ENCODE results near the gene CRY1. TPM values are rescaled to one million over a fixed set of nuclear protein-coding genes. Genes with fewer than 3 reads are reported as not detected.

CRY1 gene
- total RNA-seq, 4 donors from 2014 or later = 23.7 to 51.2 (median 40.1) TPM

- Histone ChIP-seq H3K27me3 (no peaks in the 10 kb centered on the region), H3K36me3 (no peaks in the 10 kb centered on the region), H3K27ac (peak overlapping the region in 2 of 4 donors; percentile 98), H3K4me1 (peaks cover 0 to 40% (median 8%) of the 10 kb centered on the region in 3 donors), H3K9me3 (no peaks in the 10 kb centered on the region), H3K4me3 (peak overlapping the region in 1 of 2 donors; percentile 75)
- TF ChIP-seq POLR2A (IDR thresholded peaks at IDR 0.05) (no peak), EP300 (IDR thresholded peaks at IDR 0.05) (no peak), POLR2AphosphoS5 (IDR thresholded peaks at IDR 0.05) (no peak)
- ATAC-seq = no peak
- WGBS, 2 donors (ENCODE audit: low coverage in 1 of 2) = 50% methylated on average over 2 of the region's 2 CpGs; no CpG with 5 or more reads in 1 of the 2 donors
These were observed 2.6 kb downstream of the CRY1 start for GRCh38 chr12:107090711-107091110.

- Histone ChIP-seq H3K36me3 (no peaks in the 10 kb centered on the region), H3K9me3 (no peaks in the 10 kb centered on the region), H3K27me3 (no peaks in the 10 kb centered on the region), H3K27ac (no peak overlapping the region), H3K4me1 (peaks cover 0 to 34% (median 8%) of the 10 kb centered on the region in 3 donors), H3K4me3 (no peak overlapping the region)
- 96 to 100% methylated on average over 2 of the region's 2 CpGs for WGBS, 2 donors (ENCODE audit: low coverage in 1 of 2)
- no peak for ATAC-seq
- TF ChIP-seq POLR2A (IDR thresholded peaks at IDR 0.05) (no peak), EP300 (IDR thresholded peaks at IDR 0.05) (no peak), POLR2AphosphoS5 (IDR thresholded peaks at IDR 0.05) (no peak), CTCF (IDR thresholded peaks at IDR 0.05) (no peak)
These were observed 4.4 kb downstream of the CRY1 start for GRCh38 chr12:107088912-107089311.

GRCh38 chr12:107086314-107086713, 7.0 kb downstream of the CRY1 start:
- H3K4me1 ChIP-seq = peaks cover 0 to 18% (median 2%) of the 10 kb centered on the region in 3 donors
- 90 to 100% methylated on average over 2 of the region's 3 CpGs for WGBS, 2 donors (ENCODE audit: low coverage in 1 of 2)
- no peak for ATAC-seq

GRCh38 chr12:107081778-107082177, 11.6 kb downstream of the CRY1 start:
- H3K4me1 ChIP-seq = peaks cover 0 to 20% (median 3%) of the 10 kb centered on the region in 3 donors
- H3K4me3 ChIP-seq = no peak overlapping the region
- H3K36me3 ChIP-seq = no peaks in the 10 kb centered on the region
- no peaks in the 10 kb centered on the region for H3K9me3 ChIP-seq
- TF ChIP-seq POLR2AphosphoS5 (IDR thresholded peaks at IDR 0.05) (no peak), CTCF (IDR thresholded peaks at IDR 0.05) (no peak), POLR2A (IDR thresholded peaks at IDR 0.05) (no peak), EP300 (IDR thresholded peaks at IDR 0.05) (no peak)
- no peaks in the 10 kb centered on the region for H3K27me3 ChIP-seq
- ATAC-seq = no peak
- H3K27ac ChIP-seq = no peak overlapping the region

More at GRCh38 chr12:107086314-107086713, 7.0 kb downstream of the CRY1 start:
- H3K36me3 ChIP-seq = no peaks in the 10 kb centered on the region
- no peaks in the 10 kb centered on the region for H3K27me3 ChIP-seq
- H3K27ac ChIP-seq = no peak overlapping the region
- H3K9me3 ChIP-seq = no peaks in the 10 kb centered on the region
- TF ChIP-seq EP300 (IDR thresholded peaks at IDR 0.05) = no peak
- TF ChIP-seq POLR2A (IDR thresholded peaks at IDR 0.05) = no peak
- no peak for TF ChIP-seq POLR2AphosphoS5 (IDR thresholded peaks at IDR 0.05)
- no peak for TF ChIP-seq CTCF (IDR thresholded peaks at IDR 0.05)
- H3K4me3 ChIP-seq = no peak overlapping the region

GRCh38 chr12:107080299-107080698, 13.1 kb downstream of the CRY1 start:
- Histone ChIP-seq H3K27me3 (no peaks in the 10 kb centered on the region), H3K4me1 (peaks cover 0 to 20% (median 3%) of the 10 kb centered on the region in 3 donors), H3K9me3 (no peaks in the 10 kb centered on the region), H3K36me3 (no peaks in the 10 kb centered on the region), H3K4me3 (no peak overlapping the region), H3K27ac (no peak overlapping the region)
- TF ChIP-seq CTCF (IDR thresholded peaks at IDR 0.05) (no peak), POLR2A (IDR thresholded peaks at IDR 0.05) (no peak), POLR2AphosphoS5 (IDR thresholded peaks at IDR 0.05) (no peak), EP300 (IDR thresholded peaks at IDR 0.05) (no peak)
- WGBS, 2 donors (ENCODE audit: low coverage in 1 of 2) = 58 to 63% methylated on average over 2 to 6 of the region's 6 CpGs
- no peak for ATAC-seq
